Measurements from ENCODE around the gene SH2D7. TPM values are rescaled to one million over a fixed set of nuclear protein-coding genes. Genes with fewer than 3 reads are reported as not detected.

SH2D7 gene
- total and polyA plus RNA-seq, 7 experiments from 2014 or later = not detected

GRCh38 chr15:78057803-78058202 is 34.6 kb upstream of the SH2D7 start:
- CTCF ChIA-PET = no interaction called here
- POLR2A ChIA-PET = interaction anchor here (2.5 to 18.1 kb wide), 2 partner anchors 8 to 15 kb away, joined by 15 to 292 read pairs; partner anchors contain the start of gene TBC1D2B

GRCh38 chr15:78058401-78058935 is 33.9 kb upstream of the SH2D7 start:
- Histone ChIP-seq H3K4me1 (ENCODE audit: control insufficient read depth in 2 of 2, insufficient read depth in 2 of 2, low read length in 2 of 2) (peaks cover 60 to 74% of the 10 kb centered on the region in 2 donors), H3K27ac (ENCODE audit: low read depth, low read length) (peak overlapping the region; percentile 42), H3K4me3 (ENCODE audit: low read length) (no peak overlapping the region), H3K36me3 (ENCODE audit: control insufficient read depth in 2 of 3, insufficient read depth in 3 of 3, low read length in 3 of 3) (peaks cover 0 to 5% (median 0%) of the 10 kb centered on the region in 3 experiments), H3K9me3 (ENCODE audit: control insufficient read depth in 2 of 3, low read length in 3 of 3) (no peaks in the 10 kb centered on the region), H3K27me3 (ENCODE audit: control insufficient read depth in 2 of 2, insufficient read depth in 2 of 2, low read length in 2 of 2) (no peaks in the 10 kb centered on the region)
- ChIA-PET POLR2A (interaction anchor here (0.9 to 18.1 kb wide), 4 partner anchors 9 to 25 kb away, joined by 3 to 292 read pairs (median 9); partner anchors contain the start of gene TBC1D2B), CTCF (interaction anchor here (1.8 kb wide), 1 partner anchor 8 kb away, joined by 4 read pairs; no protein-coding TSS in a partner anchor)
- Mint-ChIP-seq H3K9me3 (no peaks in the 10 kb centered on the region), H3K4me3 (peak overlapping the region in 7 of 10 donors; percentile 12 to 49 (median 20)), H3K27me3 (no peaks in the 10 kb centered on the region), H3K36me3 (peaks cover 3 to 9% (median 3%) of the 10 kb centered on the region in 5 donors), H3K27ac (peak overlapping the region; percentile 70 to 93 (median 85)), H3K4me1 (peaks cover 59 to 80% (median 68%) of the 10 kb centered on the region in 7 donors)
- ATAC-seq = no peak
- DNase-seq = no peak
- intact Hi-C loops (cut with micrococcal nuclease) = no loop called here

More at GRCh38 chr15:78057803-78058202, 34.6 kb upstream of the SH2D7 start:
- Mint-ChIP-seq H3K4me1 (peaks cover 54 to 86% (median 73%) of the 10 kb centered on the region in 7 donors), H3K4me3 (peak overlapping the region in 3 of 10 donors; percentile 7 to 49 (median 13)), H3K27ac (peak overlapping the region; percentile 70 to 93 (median 84)), H3K36me3 (peaks cover 3 to 13% (median 3%) of the 10 kb centered on the region in 5 donors), H3K9me3 (no peaks in the 10 kb centered on the region), H3K27me3 (no peaks in the 10 kb centered on the region)
- no peak overlapping the region for H3K4me3 ChIP-seq (ENCODE audit: low read length)
- DNase-seq = no peak
- H3K9me3 ChIP-seq (ENCODE audit: control insufficient read depth in 2 of 3, low read length in 3 of 3) = no peaks in the 10 kb centered on the region
- no peak for ATAC-seq
- no peaks in the 10 kb centered on the region for H3K27me3 ChIP-seq (ENCODE audit: control insufficient read depth in 2 of 2, insufficient read depth in 2 of 2, low read length in 2 of 2)
- intact Hi-C loops (cut with micrococcal nuclease) = no loop called here
- H3K4me1 ChIP-seq (ENCODE audit: control insufficient read depth in 2 of 2, insufficient read depth in 2 of 2, low read length in 2 of 2) = peaks cover 60 to 68% of the 10 kb centered on the region in 2 donors
- H3K36me3 ChIP-seq (ENCODE audit: control insufficient read depth in 2 of 3, insufficient read depth in 3 of 3, low read length in 3 of 3) = peaks cover 0 to 8% (median 0%) of the 10 kb centered on the region in 3 experiments
- H3K27ac ChIP-seq (ENCODE audit: low read depth, low read length) = peak overlapping the region; percentile 42

GRCh38 chr15:78059110-78059839 is 33.1 kb upstream of the SH2D7 start:
- peak overlapping the region; percentile 65 to 93 (median 84) for H3K27ac Mint-ChIP-seq
- Histone ChIP-seq H3K36me3 (ENCODE audit: control insufficient read depth in 2 of 3, insufficient read depth in 3 of 3, low read length in 3 of 3) (no peaks in the 10 kb centered on the region), H3K4me3 (ENCODE audit: low read length) (no peak overlapping the region), H3K27ac (ENCODE audit: low read depth, low read length) (peak overlapping the region; percentile 41), H3K9me3 (ENCODE audit: control insufficient read depth in 2 of 3, low read length in 3 of 3) (no peaks in the 10 kb centered on the region), H3K4me1 (ENCODE audit: control insufficient read depth in 2 of 2, insufficient read depth in 2 of 2, low read length in 2 of 2) (peaks cover 60 to 80% of the 10 kb centered on the region in 2 donors), H3K27me3 (ENCODE audit: control insufficient read depth in 2 of 2, insufficient read depth in 2 of 2, low read length in 2 of 2) (no peaks in the 10 kb centered on the region)
- no peak for ATAC-seq
- no peak for DNase-seq
- no peaks in the 10 kb centered on the region for H3K9me3 Mint-ChIP-seq
- H3K4me3 Mint-ChIP-seq = peak overlapping the region in 9 of 10 donors; percentile 0 to 69 (median 19)
- ChIA-PET POLR2A (interaction anchor here (0.6 to 18.1 kb wide), 6 partner anchors 9 to 814 kb away, joined by 3 to 292 read pairs (median 4); partner anchors contain the start of genes MORF4L1 and TBC1D2B), CTCF (interaction anchor here (0.6 to 1.8 kb wide), 2 partner anchors 9 to 27 kb away, joined by 3 to 4 read pairs; no protein-coding TSS in a partner anchor)
- intact Hi-C loops (cut with micrococcal nuclease) = no loop called here
- H3K36me3 Mint-ChIP-seq = peaks cover 0 to 3% (median 0%) of the 10 kb centered on the region in 5 donors
- no peaks in the 10 kb centered on the region for H3K27me3 Mint-ChIP-seq
- H3K4me1 Mint-ChIP-seq = peaks cover 57 to 72% (median 63%) of the 10 kb centered on the region in 7 donors

- no peaks in the 10 kb centered on the region for H3K9me3 Mint-ChIP-seq
- ChIA-PET CTCF (interaction anchor here (1.8 kb wide), 1 partner anchor 10 kb away, joined by 4 read pairs; no protein-coding TSS in a partner anchor), POLR2A (interaction anchor here (0.6 to 18.1 kb wide), 4 partner anchors 8 to 53 kb away, joined by 3 to 292 read pairs (median 14); partner anchors contain the start of gene TBC1D2B)
- no peak for DNase-seq
- H3K27ac Mint-ChIP-seq = peak overlapping the region in 8 of 9 donors; percentile 13 to 93 (median 84)
- no peak for ATAC-seq
- no peak overlapping the region for H3K27ac ChIP-seq (ENCODE audit: low read depth, low read length)
- H3K36me3 ChIP-seq (ENCODE audit: control insufficient read depth in 2 of 3, insufficient read depth in 3 of 3, low read length in 3 of 3) = no peaks in the 10 kb centered on the region
- H3K27me3 Mint-ChIP-seq = no peaks in the 10 kb centered on the region
- H3K4me1 ChIP-seq (ENCODE audit: control insufficient read depth in 2 of 2, insufficient read depth in 2 of 2, low read length in 2 of 2) = peaks cover 60 to 80% of the 10 kb centered on the region in 2 donors
- peaks cover 49 to 63% (median 53%) of the 10 kb centered on the region in 7 donors for H3K4me1 Mint-ChIP-seq
- no peak overlapping the region for H3K4me3 ChIP-seq (ENCODE audit: low read length)
- H3K4me3 Mint-ChIP-seq = peak overlapping the region in 6 of 10 donors; percentile 7 to 69 (median 16)
- no peaks in the 10 kb centered on the region for H3K27me3 ChIP-seq (ENCODE audit: control insufficient read depth in 2 of 2, insufficient read depth in 2 of 2, low read length in 2 of 2)
- H3K36me3 Mint-ChIP-seq = peaks cover 0 to 3% (median 0%) of the 10 kb centered on the region in 5 donors
- intact Hi-C loops (cut with micrococcal nuclease) = no loop called here
- H3K9me3 ChIP-seq (ENCODE audit: control insufficient read depth in 2 of 3, low read length in 3 of 3) = no peaks in the 10 kb centered on the region
Measured at GRCh38 chr15:78060232-78060631, 32.1 kb upstream of the SH2D7 start.

- H3K36me3 Mint-ChIP-seq = peaks cover 0 to 6% (median 0%) of the 10 kb centered on the region in 5 donors
- H3K9me3 Mint-ChIP-seq = no peaks in the 10 kb centered on the region
- ChIA-PET POLR2A (interaction anchor here (0.8 to 18.1 kb wide), 6 partner anchors 8 to 28 kb away, joined by 3 to 292 read pairs (median 6); partner anchors contain the start of gene TBC1D2B), CTCF (interaction anchor here (0.6 to 1.9 kb wide), 3 partner anchors 8 to 50 kb away, joined by 3 to 4 read pairs (median 4); no protein-coding TSS in a partner anchor)
- peaks cover 31 to 51% (median 36%) of the 10 kb centered on the region in 7 donors for H3K4me1 Mint-ChIP-seq
- H3K4me1 ChIP-seq (ENCODE audit: control insufficient read depth in 2 of 2, insufficient read depth in 2 of 2, low read length in 2 of 2) = peaks cover 60 to 80% of the 10 kb centered on the region in 2 donors
- H3K27ac Mint-ChIP-seq = peak overlapping the region in 6 of 9 donors; percentile 85 to 92 (median 88)
- H3K9me3 ChIP-seq (ENCODE audit: control insufficient read depth in 2 of 3, low read length in 3 of 3) = no peaks in the 10 kb centered on the region
- intact Hi-C loops (cut with micrococcal nuclease) = loop anchor here in 1 of 2 donors (1.0 kb wide), 1 partner anchor 10 kb away; no protein-coding TSS in a partner anchor
- H3K4me3 Mint-ChIP-seq = peak overlapping the region in 9 of 10 donors; percentile 51 to 90 (median 83)
- H3K27ac ChIP-seq (ENCODE audit: low read depth, low read length) = peak overlapping the region; percentile 62
- ATAC-seq = peak; percentile 79
- peak overlapping the region; percentile 35 for H3K4me3 ChIP-seq (ENCODE audit: low read length)
- H3K27me3 ChIP-seq (ENCODE audit: control insufficient read depth in 2 of 2, insufficient read depth in 2 of 2, low read length in 2 of 2) = no peaks in the 10 kb centered on the region
- H3K36me3 ChIP-seq (ENCODE audit: control insufficient read depth in 2 of 3, insufficient read depth in 3 of 3, low read length in 3 of 3) = no peaks in the 10 kb centered on the region
- peak in 4 of 9 donors; percentile 40 to 51 (median 46) for DNase-seq
- H3K27me3 Mint-ChIP-seq = no peaks in the 10 kb centered on the region
Measured at GRCh38 chr15:78061963-78062427, 30.4 kb upstream of the SH2D7 start.

- Mint-ChIP-seq H3K36me3 (peaks cover 0 to 6% (median 0%) of the 10 kb centered on the region in 5 donors), H3K27me3 (no peaks in the 10 kb centered on the region), H3K4me1 (peaks cover 23 to 60% (median 25%) of the 10 kb centered on the region in 7 donors), H3K4me3 (peak overlapping the region in 3 of 10 donors; percentile 32 to 50 (median 39)), H3K27ac (peak overlapping the region in 5 of 9 donors; percentile 2 to 85 (median 50)), H3K9me3 (no peaks in the 10 kb centered on the region)
- no peak overlapping the region for H3K27ac ChIP-seq (ENCODE audit: low read depth, low read length)
- DNase-seq (no peak), ATAC-seq (no peak)
- CTCF ChIA-PET = interaction anchor here (0.7 to 1.9 kb wide), 3 partner anchors 9 to 808 kb away, joined by 3 to 4 read pairs (median 3); no protein-coding TSS in a partner anchor
- POLR2A ChIA-PET = interaction anchor here (0.8 to 18.1 kb wide), 4 partner anchors 9 to 17 kb away, joined by 3 to 292 read pairs (median 10); partner anchors contain the start of gene TBC1D2B
- no peak overlapping the region for H3K4me3 ChIP-seq (ENCODE audit: low read length)
- intact Hi-C loops (cut with micrococcal nuclease) = loop anchor here in 1 of 2 donors (1.0 kb wide), 1 partner anchor 12 kb away; no protein-coding TSS in a partner anchor
- no peaks in the 10 kb centered on the region for H3K9me3 ChIP-seq (ENCODE audit: control insufficient read depth in 2 of 3, low read length in 3 of 3)
- H3K36me3 ChIP-seq (ENCODE audit: control insufficient read depth in 2 of 3, insufficient read depth in 3 of 3, low read length in 3 of 3) = no peaks in the 10 kb centered on the region
- H3K4me1 ChIP-seq (ENCODE audit: control insufficient read depth in 2 of 2, insufficient read depth in 2 of 2, low read length in 2 of 2) = peaks cover 69 to 80% of the 10 kb centered on the region in 2 donors
- H3K27me3 ChIP-seq (ENCODE audit: control insufficient read depth in 2 of 2, insufficient read depth in 2 of 2, low read length in 2 of 2) = no peaks in the 10 kb centered on the region
Measured at GRCh38 chr15:78063217-78063616, 29.1 kb upstream of the SH2D7 start.

Data from naive thymus-derived CD4-positive, alpha-beta T cell (primary cell).